HG03575 (cell line): ENCODE data around the gene ARMC9.
"Not testable (repeated sequence)": the region's sequence is repeated elsewhere in the genome, so short reads cannot be mapped to it uniquely, and the experiment has no call there.

ENCODE experiments used
- ATAC-seq: cut with Tn5 transposase; IDR thresholded peaks from one replicate; pipeline ENCODE4 v1.9.1; 2021; ENCODE audit not compliant: unreplicated experiment, insufficient number of reproducible peaks, low FRiP score; ENCODE audit errors: extremely low read depth

Gene ARMC9

GRCh38 chr2:231297108-231297908 lies 98.9 kb downstream of the ARMC9 start:
- ATAC-seq, result no peak

DNA sequence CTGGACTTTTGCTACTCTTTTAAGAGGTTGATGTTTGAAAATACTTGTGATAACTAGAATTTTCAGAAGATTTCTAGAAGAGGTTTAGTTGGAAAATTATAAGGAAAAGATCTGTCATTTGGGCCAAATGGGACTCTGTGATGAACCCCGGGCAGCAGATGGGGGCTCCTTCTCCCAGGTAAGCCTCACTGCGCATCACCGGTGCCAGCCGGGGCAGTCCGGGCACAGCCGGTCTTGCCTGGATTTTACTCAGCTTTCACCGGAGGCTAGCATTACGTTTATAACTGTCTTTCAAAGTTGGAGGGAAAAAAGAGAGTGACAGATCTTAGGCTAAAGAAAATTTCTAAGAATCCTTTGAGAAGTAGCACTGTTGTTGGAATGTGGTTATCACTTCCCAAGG lies 99.7 kb downstream of the ARMC9 start:
- ATAC-seq, result no peak

DNA sequence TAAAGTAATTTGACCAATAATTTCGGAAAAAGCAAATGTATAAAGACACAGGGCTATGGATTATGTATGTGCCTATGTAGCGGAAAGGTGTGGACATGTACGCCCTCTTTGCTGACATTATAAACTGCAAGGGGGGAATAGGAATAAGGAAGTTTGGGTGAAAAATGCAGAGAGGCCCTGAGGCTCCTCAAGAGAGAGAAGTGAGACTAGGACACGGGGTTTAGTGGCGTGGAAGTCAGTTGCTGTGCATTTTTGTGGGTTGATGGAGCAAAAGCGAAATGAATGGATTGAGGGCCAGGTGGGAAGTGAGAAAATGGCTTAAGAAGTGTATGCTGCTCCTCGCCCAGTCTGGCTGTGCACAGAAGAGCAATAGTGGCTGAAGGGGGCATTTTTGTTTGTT lies 100.8 kb downstream of the ARMC9 start:
- ATAC-seq, result no peak

- ATAC-seq, result no peak
Observed at GRCh38 chr2:231300020-231300721, 101.7 kb downstream of the ARMC9 start.

GRCh38 chr2:231300722-231301076 lies 102.3 kb downstream of the ARMC9 start:
- ATAC-seq, result no peak

- ATAC-seq, result not testable (repeated sequence)
Observed at GRCh38 chr2:231304259-231304658, 105.8 kb downstream of the ARMC9 start.

DNA sequence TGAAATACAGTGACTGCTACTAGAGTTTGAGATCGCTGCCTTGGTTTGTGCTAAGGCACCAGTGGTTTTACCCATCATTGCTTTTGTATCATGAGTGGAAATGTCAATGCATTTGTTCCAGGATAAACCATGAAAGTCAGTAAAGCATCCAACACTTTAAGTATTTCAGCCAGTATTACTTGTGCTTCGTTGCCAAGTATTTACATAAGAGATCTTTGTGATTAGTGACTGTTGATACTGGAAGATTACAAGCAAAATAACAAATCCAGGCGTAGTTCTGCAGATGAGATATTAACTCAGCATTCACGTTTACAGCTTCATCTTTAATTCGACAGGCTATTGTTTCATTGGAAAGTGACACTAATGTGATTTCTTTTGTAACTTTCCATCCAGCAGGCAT lies 106.8 kb downstream of the ARMC9 start:
- no peak for ATAC-seq

- no peak for ATAC-seq
Observed at GRCh38 chr2:231306791-231307393, 108.5 kb downstream of the ARMC9 start.

DNA sequence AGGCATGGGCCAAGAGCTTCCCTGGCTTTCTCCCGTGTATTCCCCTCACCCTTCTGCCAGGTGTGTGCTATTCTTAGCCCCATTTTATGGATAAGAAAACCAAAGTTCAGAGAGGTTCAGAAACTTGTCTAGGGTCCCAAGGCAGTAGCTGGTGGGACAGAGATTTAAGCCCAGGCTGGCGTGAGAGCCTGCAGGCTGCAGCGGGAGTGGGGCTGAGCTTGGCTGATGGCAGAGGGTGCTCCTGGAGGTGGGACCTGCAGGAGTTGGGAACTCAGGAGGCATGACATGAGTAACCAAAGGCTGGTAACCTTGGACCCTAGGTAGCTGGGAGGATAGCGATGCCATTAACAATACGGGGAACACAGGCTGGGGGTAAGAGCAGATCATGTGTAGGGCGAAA lies 109.8 kb downstream of the ARMC9 start:
- no peak for ATAC-seq

GRCh38 chr2:231308631-231309428 lies 110.4 kb downstream of the ARMC9 start:
- ATAC-seq, result no peak

DNA sequence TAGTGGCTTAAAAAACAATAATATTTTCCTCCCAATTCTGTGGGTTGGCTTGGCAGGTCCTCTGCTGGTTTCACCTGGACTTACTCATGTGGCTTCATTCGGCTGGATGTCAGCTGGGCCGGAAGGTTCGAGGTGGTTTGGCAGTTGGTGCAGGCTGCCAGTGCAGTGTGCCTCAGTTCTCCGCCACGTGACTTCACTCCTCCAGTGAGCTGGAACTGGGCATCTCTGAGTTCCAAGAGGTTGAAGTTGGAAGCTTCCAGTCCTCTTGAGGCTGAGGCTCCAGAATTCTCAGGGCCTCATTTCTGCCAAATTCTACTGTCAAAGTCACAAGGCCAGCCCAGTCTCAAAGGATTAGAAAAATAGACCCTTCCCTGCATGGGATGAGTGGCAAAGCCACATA lies 113.6 kb downstream of the ARMC9 start:
- no peak for ATAC-seq

- ATAC-seq, result no peak
Observed at GRCh38 chr2:231315896-231316295, 117.5 kb downstream of the ARMC9 start.

DNA sequence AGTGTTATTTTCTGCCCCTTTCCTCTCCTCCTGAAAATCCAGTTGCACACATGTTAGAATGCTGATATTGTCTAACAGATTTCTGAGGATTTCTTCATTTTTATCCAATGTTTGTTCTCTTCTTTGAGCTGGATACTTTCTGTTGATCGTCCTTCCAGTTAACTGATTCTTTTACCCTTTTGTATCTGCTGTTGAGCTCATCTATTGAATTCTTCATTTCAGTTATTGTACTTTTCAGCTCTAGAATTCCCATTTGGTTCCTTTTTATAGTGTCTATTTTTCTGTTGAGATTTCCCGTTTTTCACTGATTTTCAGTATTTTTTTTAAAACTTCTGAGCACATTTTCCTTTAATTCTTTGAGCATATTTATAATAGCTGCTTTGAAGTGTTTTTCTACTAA lies 119.1 kb downstream of the ARMC9 start:
- ATAC-seq, result no peak

DNA sequence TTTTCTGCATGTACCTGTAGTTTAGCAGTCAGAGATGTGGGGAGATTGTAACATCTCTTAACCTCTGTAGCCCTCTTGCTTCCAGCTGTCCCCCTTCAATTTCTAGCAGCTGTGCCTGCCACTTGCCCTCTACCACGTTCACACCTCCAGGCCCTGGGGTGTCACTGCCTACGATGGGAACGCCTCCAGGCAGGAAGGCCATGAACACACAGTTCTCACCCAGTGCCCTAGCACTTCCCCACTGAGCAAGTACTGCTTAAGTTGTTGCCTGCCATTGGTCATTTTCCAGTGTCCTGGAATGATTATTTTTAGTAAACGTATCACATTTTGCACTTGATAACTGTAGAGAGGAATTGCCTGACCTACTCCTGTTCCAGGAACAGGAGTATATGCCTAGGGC lies 120.0 kb downstream of the ARMC9 start:
- no peak for ATAC-seq

DNA sequence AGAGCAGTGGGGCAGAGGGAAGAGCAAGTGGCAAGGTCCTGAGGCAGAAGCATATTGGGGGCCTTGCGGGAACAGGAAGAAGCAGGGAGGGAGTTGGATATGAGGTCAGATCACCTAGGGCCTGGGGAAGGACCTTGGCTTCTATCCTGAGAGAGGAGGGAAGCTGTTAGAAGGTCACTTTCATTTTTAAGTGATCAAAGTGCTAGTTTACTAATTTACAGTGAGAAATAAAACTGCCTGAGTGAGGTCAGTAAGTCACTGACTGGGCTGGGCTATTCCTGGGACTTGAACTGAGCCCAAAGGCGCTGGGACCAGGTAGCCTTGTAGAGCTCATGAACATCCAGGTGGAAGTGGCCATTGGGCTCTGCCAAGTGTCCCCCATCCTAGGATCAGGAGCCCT lies 120.5 kb downstream of the ARMC9 start:
- ATAC-seq, result no peak

- ATAC-seq, result no peak
Observed at GRCh38 chr2:231319867-231320266, 121.4 kb downstream of the ARMC9 start.

- no peak for ATAC-seq
Observed at GRCh38 chr2:231321021-231321420, 122.6 kb downstream of the ARMC9 start.

- ATAC-seq, result no peak
Observed at GRCh38 chr2:231321556-231322334, 123.3 kb downstream of the ARMC9 start.

- ATAC-seq, result no peak
Observed at GRCh38 chr2:231323316-231323715, 124.9 kb downstream of the ARMC9 start.
